VCaP (cell line): ENCODE data around the gene TMEM198.

ENCODE experiments used
- H3K27ac ChIP-seq: fragments of 450-650 bp; 2 replicates; pipeline ENCODE4 v1.5.1; 2017
- CTCF ChIP-seq: fragments of 450-650 bp; conservative IDR thresholded peaks from 2 replicates; pipeline ENCODE4 v1.5.1; 2017; ENCODE audit warnings: mild to moderate bottlenecking, moderate library complexity

The TMEM198 gene

GRCh38 chr2:219522111-219523030, 21.5 kb upstream of the TMEM198 start:
- no peak overlapping the region for H3K27ac ChIP-seq
- no peak for TF ChIP-seq CTCF

GRCh38 chr2:219523031-219523671, 20.7 kb upstream of the TMEM198 start:
- no peak for TF ChIP-seq CTCF
- H3K27ac ChIP-seq, result no peak overlapping the region

- no peak overlapping the region for H3K27ac ChIP-seq
- TF ChIP-seq CTCF, result no peak
These were observed 19.0 kb upstream of the TMEM198 start for GRCh38 chr2:219524817-219525216.

GRCh38 chr2:219525533-219526232, 18.1 kb upstream of the TMEM198 start:
- H3K27ac ChIP-seq, result no peak overlapping the region; the same call in 1 of the 2 replicates
- no peak for TF ChIP-seq CTCF

- peak overlapping the region; percentile 38; the same call in 1 of the 2 replicates for H3K27ac ChIP-seq
- TF ChIP-seq CTCF, result no peak
These were observed 17.3 kb upstream of the TMEM198 start for GRCh38 chr2:219526320-219527075.

- no peak for TF ChIP-seq CTCF
- H3K27ac ChIP-seq, result peak overlapping the region; percentile 38; the same call in 1 of the 2 replicates
These were observed 16.8 kb upstream of the TMEM198 start for GRCh38 chr2:219527076-219527394.
